Neural cell (in vitro differentiated cells): ENCODE measurements around the gene MTR. TPM values are rescaled to one million over a fixed set of nuclear protein-coding genes. Genes with fewer than 3 reads are reported as not detected.

Experiments
- H2AFZ ChIP-seq: fragments of 200-600, 300-800 bp; sonication (generic), shearing (Covaris generic); 2 replicates; pipeline ENCODE4 v1.6.0; 2014; ENCODE audit warnings: low read depth, mild to moderate bottlenecking, antibody characterized with exemption, low read length, moderate library complexity
- H3F3A ChIP-seq: fragments of 200-600 bp; shearing (Covaris generic); 2 replicates; pipeline ENCODE4 v1.6.1; 2016; ENCODE audit warnings: mild to moderate bottlenecking, moderate library complexity, mixed read lengths, antibody characterized with exemption, low read length; ENCODE audit not compliant: insufficient read depth, poor library complexity, severe bottlenecking
- H3K27ac ChIP-seq: fragments of 200-600, 300-800 bp; sonication (generic), shearing (Covaris generic); 2 replicates; pipeline ENCODE4 v1.5.1; 2014; ENCODE audit warnings: mild to moderate bottlenecking, low read length, moderate library complexity
- H3K27me3 ChIP-seq: fragments of 300-800, 200-600 bp; sonication (generic), shearing (Covaris generic); 2 replicates; pipeline ENCODE4 v1.6.0; 2014; ENCODE audit warnings: mild to moderate bottlenecking, low read depth, low read length, moderate library complexity; ENCODE audit not compliant: insufficient read depth
- H3K36me3 ChIP-seq: fragments of 300-800, 200-600 bp; sonication (generic), shearing (Covaris generic); 2 replicates; pipeline ENCODE4 v1.5.1; 2014; ENCODE audit warnings: mild to moderate bottlenecking, antibody characterized with exemption, low read length, moderate library complexity; ENCODE audit not compliant: insufficient read depth
- H3K4me2 ChIP-seq: fragments of 300-800, 200-600 bp; sonication (generic), shearing (Covaris generic); 2 replicates; pipeline ENCODE4 v1.6.0; 2014; ENCODE audit warnings: mild to moderate bottlenecking, low read length
- H3K4me3 ChIP-seq: fragments of 300-800, 200-600 bp; sonication (generic), shearing (Covaris generic); 2 replicates; pipeline ENCODE4 v1.5.1; 2014; ENCODE audit warnings: mild to moderate bottlenecking, low read length, moderate library complexity
- H3K79me2 ChIP-seq: fragments of 200-600 bp; shearing (Covaris generic); replicated peaks from 2 replicates; pipeline ENCODE4 v1.6.0; 2014; ENCODE audit warnings: mild to moderate bottlenecking, low read length, moderate library complexity; ENCODE audit not compliant: insufficient read depth
- H3K9ac ChIP-seq: fragments of 300-800, 200-600 bp; sonication (generic), shearing (Covaris generic); 2 replicates; pipeline ENCODE4 v1.6.1; 2016; ENCODE audit warnings: mild to moderate bottlenecking, low read length, mixed read lengths
- H3K9me2 ChIP-seq: fragments of 200-600 bp; shearing (Covaris generic); 2 replicates; pipeline ENCODE4 v1.6.1; 2016; ENCODE audit warnings: mild to moderate bottlenecking, low read length, mixed read lengths; ENCODE audit not compliant: insufficient read depth
- H3K9me3 ChIP-seq: fragments of 200-600, 300-800 bp; sonication (generic), shearing (Covaris generic); 2 replicates; pipeline ENCODE4 v1.6.1; 2016; ENCODE audit warnings: mild to moderate bottlenecking, mixed run types, low read length, moderate library complexity, mixed read lengths
- H4K20me1 ChIP-seq: fragments of 200-600 bp; shearing (Covaris generic); 2 replicates; pipeline ENCODE4 v1.6.1; 2016; ENCODE audit warnings: mild to moderate bottlenecking, mixed run types; ENCODE audit not compliant: insufficient read depth
- CTCF ChIP-seq: fragments of 450-650 bp; IDR thresholded peaks from 2 replicates; pipeline ENCODE4 v1.5.1; 2014; ENCODE audit warnings: antibody characterized with exemption, mild to moderate bottlenecking, moderate library complexity; ENCODE audit not compliant: poor library complexity, severe bottlenecking
- EP300 ChIP-seq: fragments of 450-650 bp; conservative IDR thresholded peaks from 2 replicates; pipeline ENCODE4 v1.6.1; 2014; ENCODE audit warnings: antibody characterized with exemption, mild to moderate bottlenecking, moderate library complexity; ENCODE audit not compliant: poor library complexity, severe bottlenecking
- EZH2 ChIP-seq: fragments of 200-600, 300-800 bp; shearing (Covaris generic), sonication (generic); IDR thresholded peaks from 2 replicates; pipeline ENCODE4 v1.6.1; 2014; ENCODE audit warnings: antibody characterized with exemption, low read length, borderline replicate concordance, mild to moderate bottlenecking; ENCODE audit not compliant: insufficient read depth, poor library complexity, severe bottlenecking
- MXI1 ChIP-seq: fragments of 450-650 bp; conservative IDR thresholded peaks from 2 replicates; pipeline ENCODE4 v1.6.1; 2014; ENCODE audit warnings: antibody characterized with exemption, mild to moderate bottlenecking; ENCODE audit not compliant: poor library complexity, severe bottlenecking
- POLR2AphosphoS5 ChIP-seq: IDR thresholded peaks from 2 replicates; pipeline ENCODE4 v1.6.1; 2012
- RAD21 ChIP-seq: fragments of 450-650 bp; conservative IDR thresholded peaks from 2 replicates; pipeline ENCODE4 v1.6.1; 2014; ENCODE audit warnings: antibody characterized with exemption, mild to moderate bottlenecking, moderate library complexity
- SMC3 ChIP-seq: fragments of 450-650 bp; conservative IDR thresholded peaks from 2 replicates; pipeline ENCODE4 v1.6.1; 2014; ENCODE audit warnings: antibody characterized with exemption, mild to moderate bottlenecking, moderate library complexity; ENCODE audit not compliant: poor library complexity
- TAF1 ChIP-seq: IDR thresholded peaks from 2 replicates; pipeline ENCODE4 v1.6.1; 2012; ENCODE audit warnings: low read depth
- polyA plus RNA-seq: library from polyadenylated mRNA; depleted of rRNA; stranded (reverse); fragments of >200 nt; gene quantifications from 2 replicates; pipeline ENCODE4 v1.2.3, GENCODE V29; 2014
- TF ChIP-seq, protein P1 (sequence below): IDR thresholded peaks from 2 replicates; pipeline ENCODE4 v1.6.1; 2012; ENCODE audit warnings: borderline replicate concordance

Gene MTR
- polyA plus RNA-seq, 1 donor from 2014 or later, result 14.1 TPM

DNA sequence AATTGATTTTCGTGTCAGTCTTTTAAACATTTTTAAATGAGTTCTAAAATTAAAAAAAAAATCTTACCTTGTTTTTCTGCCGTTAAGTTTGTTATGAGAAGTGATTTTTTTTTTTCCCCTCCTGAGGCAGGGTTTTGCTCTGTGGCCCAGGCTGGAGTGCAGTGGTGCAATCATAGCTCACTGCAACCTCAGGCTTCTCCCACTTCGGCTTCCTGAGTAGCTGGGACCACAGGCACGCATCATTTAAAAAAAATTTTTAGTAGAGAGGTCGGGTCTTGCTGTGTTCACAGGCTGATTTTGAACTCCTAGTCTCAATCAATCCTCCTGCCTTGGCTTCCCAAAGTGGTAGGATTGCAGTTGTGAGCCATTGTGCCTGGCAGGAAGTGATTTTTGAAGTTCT lies 41.1 kb downstream of the MTR start:
- Histone ChIP-seq H3K27me3 (no peaks in the 10 kb centered on the region), H3K79me2 (no peaks in the 10 kb centered on the region), H3K4me2 (no peak overlapping the region), H3F3A (no peaks in the 10 kb centered on the region), H2AFZ (no peak overlapping the region), H3K9ac (no peak overlapping the region), H4K20me1 (no peaks in the 10 kb centered on the region), H3K9me3 (no peaks in the 10 kb centered on the region), H3K9me2 (no peaks in the 10 kb centered on the region), H3K27ac (no peak overlapping the region), H3K36me3 (peaks cover 10% of the 10 kb centered on the region), H3K4me3 (no peak overlapping the region)
- TF ChIP-seq EZH2 (no peak), POLR2AphosphoS5 (no peak), CTCF (no peak), MXI1 (no peak), EP300 (no peak), TAF1 (no peak), SMC3 (no peak), RAD21 (no peak)
- TF ChIP-seq, protein P1, sequence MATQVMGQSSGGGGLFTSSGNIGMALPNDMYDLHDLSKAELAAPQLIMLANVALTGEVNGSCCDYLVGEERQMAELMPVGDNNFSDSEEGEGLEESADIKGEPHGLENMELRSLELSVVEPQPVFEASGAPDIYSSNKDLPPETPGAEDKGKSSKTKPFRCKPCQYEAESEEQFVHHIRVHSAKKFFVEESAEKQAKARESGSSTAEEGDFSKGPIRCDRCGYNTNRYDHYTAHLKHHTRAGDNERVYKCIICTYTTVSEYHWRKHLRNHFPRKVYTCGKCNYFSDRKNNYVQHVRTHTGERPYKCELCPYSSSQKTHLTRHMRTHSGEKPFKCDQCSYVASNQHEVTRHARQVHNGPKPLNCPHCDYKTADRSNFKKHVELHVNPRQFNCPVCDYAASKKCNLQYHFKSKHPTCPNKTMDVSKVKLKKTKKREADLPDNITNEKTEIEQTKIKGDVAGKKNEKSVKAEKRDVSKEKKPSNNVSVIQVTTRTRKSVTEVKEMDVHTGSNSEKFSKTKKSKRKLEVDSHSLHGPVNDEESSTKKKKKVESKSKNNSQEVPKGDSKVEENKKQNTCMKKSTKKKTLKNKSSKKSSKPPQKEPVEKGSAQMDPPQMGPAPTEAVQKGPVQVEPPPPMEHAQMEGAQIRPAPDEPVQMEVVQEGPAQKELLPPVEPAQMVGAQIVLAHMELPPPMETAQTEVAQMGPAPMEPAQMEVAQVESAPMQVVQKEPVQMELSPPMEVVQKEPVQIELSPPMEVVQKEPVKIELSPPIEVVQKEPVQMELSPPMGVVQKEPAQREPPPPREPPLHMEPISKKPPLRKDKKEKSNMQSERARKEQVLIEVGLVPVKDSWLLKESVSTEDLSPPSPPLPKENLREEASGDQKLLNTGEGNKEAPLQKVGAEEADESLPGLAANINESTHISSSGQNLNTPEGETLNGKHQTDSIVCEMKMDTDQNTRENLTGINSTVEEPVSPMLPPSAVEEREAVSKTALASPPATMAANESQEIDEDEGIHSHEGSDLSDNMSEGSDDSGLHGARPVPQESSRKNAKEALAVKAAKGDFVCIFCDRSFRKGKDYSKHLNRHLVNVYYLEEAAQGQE, result no peak

- Histone ChIP-seq H3K9ac (no peak overlapping the region), H3F3A (no peaks in the 10 kb centered on the region), H3K36me3 (peaks cover 10% of the 10 kb centered on the region), H3K4me2 (no peak overlapping the region), H2AFZ (no peak overlapping the region), H3K9me3 (no peaks in the 10 kb centered on the region), H3K27me3 (no peaks in the 10 kb centered on the region), H3K79me2 (no peaks in the 10 kb centered on the region), H4K20me1 (no peaks in the 10 kb centered on the region), H3K4me3 (no peak overlapping the region), H3K27ac (no peak overlapping the region), H3K9me2 (no peaks in the 10 kb centered on the region)
- TF ChIP-seq MXI1 (no peak), SMC3 (no peak), RAD21 (no peak), EZH2 (no peak), POLR2AphosphoS5 (no peak), EP300 (no peak), TAF1 (no peak), CTCF (no peak)
- TF ChIP-seq, protein P1, result no peak
These were observed 42.0 kb downstream of the MTR start for GRCh38 chr1:236837115-236837514.
